Lung (tissue), 12 donors: ENCODE data around the gene OR6J1. TPM values are rescaled to one million over a fixed set of nuclear protein-coding genes. Genes with fewer than 3 reads are reported as not detected.
A peak's percentile ranks its signal among the peaks of the same experiment; 100 is the strongest.

Experiments
- ATAC-seq: fragments of 200-7000 bp; cut with Tn5 transposase; one replicate; pipeline ENCODE4 v1.9.1; 2020; ENCODE audit warnings: moderate number of reproducible peaks; ENCODE audit not compliant: insufficient read depth, low FRiP score
- DNase-seq, 3 donors: peaks; one replicate each; pipeline ENCODE4 v3.0.0-alpha.2; 2013 to 2017
- H3K27ac ChIP-seq, 2 donors: one replicate each; pipeline ENCODE4 v1.5.1; 2013; ENCODE audit warnings: mild to moderate bottlenecking in 2 of 2, moderate library complexity in 2 of 2, control low read depth in 1 of 2, inconsistent platforms in 1 of 2, low read depth in 1 of 2, low read length in 1 of 2
- H3K27me3 ChIP-seq, 3 donors: one replicate each; pipeline ENCODE4 v1.5.1; 2013; ENCODE audit warnings: low read length in 2 of 3; ENCODE audit not compliant: control insufficient read depth in 3 of 3, insufficient read depth in 3 of 3
- H3K36me3 ChIP-seq, 4 donors: one replicate each; pipeline ENCODE4 v1.5.1; 2013; ENCODE audit warnings: low read length in 4 of 4, mild to moderate bottlenecking in 1 of 4, moderate library complexity in 1 of 4; ENCODE audit not compliant: control insufficient read depth in 4 of 4, insufficient read depth in 4 of 4
- H3K4me1 ChIP-seq, 5 donors: one replicate each; pipeline ENCODE4 v1.5.1; 2013; ENCODE audit warnings: low read length in 5 of 5, mild to moderate bottlenecking in 2 of 5, moderate library complexity in 1 of 5; ENCODE audit not compliant: control insufficient read depth in 5 of 5, insufficient read depth in 5 of 5
- H3K4me3 ChIP-seq: one replicate; pipeline ENCODE4 v1.5.1; 2013; ENCODE audit warnings: mild to moderate bottlenecking, control low read depth, moderate library complexity
- H3K9ac ChIP-seq, 2 donors: one replicate each; pipeline ENCODE4 v1.5.1; 2013; ENCODE audit warnings: low read length in 2 of 2, control low read depth in 1 of 2; ENCODE audit not compliant: insufficient read depth in 1 of 2
- H3K9me3 ChIP-seq, 4 donors: one replicate each; pipeline ENCODE4 v1.5.1; 2013; ENCODE audit warnings: low read length in 3 of 4, mild to moderate bottlenecking in 1 of 4, moderate library complexity in 1 of 4; ENCODE audit not compliant: control insufficient read depth in 4 of 4, insufficient read depth in 3 of 4
- CTCF ChIP-seq: IDR thresholded peaks from 2 replicates; pipeline ENCODE4 v1.5.1; 2012; ENCODE audit warnings: mild to moderate bottlenecking; ENCODE audit errors: control extremely low read depth, extremely low read depth
- WGBS, 2 donors: extraction: QIAGEN DNeasy Blood & Tissue Kit; methylation state at CpG; one replicate each; pipeline ENCODE4 v1.1.7; 2013; 5-methylcytosine and 5-hydroxymethylcytosine counted together
- polyA plus RNA-seq, 2 donors: library from polyadenylated mRNA; stranded (reverse); fragments of 200-250 nt; gene quantifications; one replicate each; pipeline ENCODE4 v1.2.1, GENCODE V29; 2013
- total RNA-seq, 2 donors: library from RNA; depleted of rRNA in 1 of 2; stranded (reverse); fragments of >200 nt in 1 of 2; gene quantifications; one replicate each; pipeline ENCODE4 v1.2.1, GENCODE V29; 2014 to 2021
- donor health status: control.
- donor health status: control.
- donor health status: Bipolar disorder and iron deficiency.
- donor health status: healthy.
- donor health status: DM: yes; HTN: yes; CAD: no.

OR6J1 gene
- total and polyA plus RNA-seq, 4 donors, result 0.11 TPM; not detected in 3

GRCh38 chr14:22593601-22594000 lies 50.6 kb downstream of the OR6J1 start:
- Histone ChIP-seq H3K4me3 (no peak overlapping the region), H3K27ac (no peak overlapping the region), H3K36me3 (peaks cover 0 to 8% (median 0%) of the 10 kb centered on the region in 4 donors), H3K9me3 (no peaks in the 10 kb centered on the region), H3K9ac (no peak overlapping the region), H3K4me1 (peaks cover 0 to 11% (median 0%) of the 10 kb centered on the region in 5 donors), H3K27me3 (peaks cover 0 to 5% (median 4%) of the 10 kb centered on the region in 3 donors)
- 87 to 93% methylated on average over 2 of the region's 2 CpGs for whole genome bisulfite sequencing, 2 donors
- DNase-seq, result no peak
- ATAC-seq, result no peak
- no peak for TF ChIP-seq CTCF

DNA sequence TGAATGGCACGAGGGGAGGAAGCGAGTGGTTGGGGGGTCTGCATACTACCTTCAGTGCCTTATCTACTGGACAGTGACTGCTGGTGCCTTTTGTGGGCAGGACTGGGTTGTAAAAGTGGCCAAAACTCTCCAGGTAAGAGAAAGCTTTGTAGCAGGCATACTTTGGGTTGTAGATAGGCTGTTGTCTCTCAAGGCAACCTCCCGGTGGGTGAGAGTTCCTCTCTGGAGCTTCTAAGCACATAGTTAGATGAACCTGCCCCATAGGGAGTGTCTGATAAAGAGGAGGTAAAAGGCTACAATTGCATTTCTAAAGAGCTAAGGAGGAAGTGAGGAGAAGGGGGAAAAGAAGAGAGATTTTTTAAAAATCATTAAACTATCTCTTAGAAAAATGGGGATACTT lies 51.0 kb downstream of the OR6J1 start:
- Histone ChIP-seq H3K27me3 (peaks cover 0 to 5% (median 4%) of the 10 kb centered on the region in 3 donors), H3K9me3 (no peaks in the 10 kb centered on the region), H3K27ac (no peak overlapping the region), H3K4me1 (peaks cover 0 to 13% (median 1%) of the 10 kb centered on the region in 5 donors), H3K4me3 (no peak overlapping the region), H3K9ac (no peak overlapping the region), H3K36me3 (peaks cover 0 to 5% (median 0%) of the 10 kb centered on the region in 4 donors)
- no peak for TF ChIP-seq CTCF
- ATAC-seq (no peak), DNase-seq (no peak)
- 56 to 62% methylated on average over 3 of the region's 3 CpGs for WGBS, 2 donors

- peak; percentile 96 for ATAC-seq
Observed at GRCh38 chr14:22589096-22589839, 54.9 kb downstream of the OR6J1 start, which contains the start of gene DAD1. TSS of gene DAD1 (minus strand) at chr14:22589224. CDS start at chr14:22589157, 67 bp downstream.

More at GRCh38 chr14:22589096-22589839, 54.9 kb downstream of the OR6J1 start, which contains the start of gene DAD1:
- peaks cover 0 to 4% (median under 1%) of the 10 kb centered on the region in 4 donors for H3K36me3 ChIP-seq
- H3K9ac ChIP-seq, result peak within 1 kb of the TSS; percentile 96 to 99
- no peak for TF ChIP-seq CTCF
- peaks cover 0 to 5% (median 4%) of the 10 kb centered on the region in 3 donors for H3K27me3 ChIP-seq
- H3K9me3 ChIP-seq, result no peaks in the 10 kb centered on the region
- peak within 1 kb of the TSS; percentile 84 to 96 for H3K27ac ChIP-seq
- 0% methylated on average over 44 of the region's 44 CpGs for WGBS, 2 donors
- H3K4me3 ChIP-seq, result peak within 1 kb of the TSS; percentile 63
- peak; percentile 100 for DNase-seq
- peaks cover 0 to 33% (median 8%) of the 10 kb centered on the region in 5 donors for H3K4me1 ChIP-seq
